ENCODE data around the gene KCNK16.

The KCNK16 gene

GRCh38 chr6:39274471-39274870, 48.0 kb downstream of the KCNK16 start:
- H3K4me3 ChIP-seq (ENCODE audit: low read depth, low read length): no peak overlapping the region
- no peak for DNase-seq (ENCODE audit: low read depth)
- TF ChIP-seq, protein P1, sequence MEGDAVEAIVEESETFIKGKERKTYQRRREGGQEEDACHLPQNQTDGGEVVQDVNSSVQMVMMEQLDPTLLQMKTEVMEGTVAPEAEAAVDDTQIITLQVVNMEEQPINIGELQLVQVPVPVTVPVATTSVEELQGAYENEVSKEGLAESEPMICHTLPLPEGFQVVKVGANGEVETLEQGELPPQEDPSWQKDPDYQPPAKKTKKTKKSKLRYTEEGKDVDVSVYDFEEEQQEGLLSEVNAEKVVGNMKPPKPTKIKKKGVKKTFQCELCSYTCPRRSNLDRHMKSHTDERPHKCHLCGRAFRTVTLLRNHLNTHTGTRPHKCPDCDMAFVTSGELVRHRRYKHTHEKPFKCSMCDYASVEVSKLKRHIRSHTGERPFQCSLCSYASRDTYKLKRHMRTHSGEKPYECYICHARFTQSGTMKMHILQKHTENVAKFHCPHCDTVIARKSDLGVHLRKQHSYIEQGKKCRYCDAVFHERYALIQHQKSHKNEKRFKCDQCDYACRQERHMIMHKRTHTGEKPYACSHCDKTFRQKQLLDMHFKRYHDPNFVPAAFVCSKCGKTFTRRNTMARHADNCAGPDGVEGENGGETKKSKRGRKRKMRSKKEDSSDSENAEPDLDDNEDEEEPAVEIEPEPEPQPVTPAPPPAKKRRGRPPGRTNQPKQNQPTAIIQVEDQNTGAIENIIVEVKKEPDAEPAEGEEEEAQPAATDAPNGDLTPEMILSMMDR (IDR thresholded peaks at IDR 0.05; ENCODE audit: insufficient read depth, low read depth, low read length, missing control alignments): no peak

DNA sequence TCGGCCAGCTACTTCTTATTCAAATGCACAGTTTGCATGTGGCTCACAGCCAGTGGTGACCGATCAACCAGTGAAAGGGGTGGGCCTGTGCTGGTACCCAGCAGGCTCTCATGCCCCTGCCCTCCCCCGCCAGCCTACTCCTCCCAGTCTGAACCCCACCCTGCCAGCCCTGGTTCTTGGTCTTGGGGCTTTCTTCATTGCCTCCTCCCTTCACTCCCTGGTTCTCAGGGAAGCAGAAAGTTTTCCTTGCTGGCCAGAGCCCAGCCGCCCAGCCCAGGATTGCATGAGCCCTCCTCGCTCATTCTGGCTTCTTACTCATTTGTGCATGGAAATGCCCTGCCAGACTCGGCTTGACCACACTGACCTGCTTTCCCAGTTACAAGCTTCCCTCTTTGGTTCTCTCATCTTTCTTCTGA, 49.1 kb downstream of the KCNK16 start:
- TF ChIP-seq, protein P1 (IDR thresholded peaks at IDR 0.05; ENCODE audit: insufficient read depth, low read depth, low read length, missing control alignments): no peak
- H3K4me3 ChIP-seq (ENCODE audit: low read depth, low read length): no peak overlapping the region
- DNase-seq (ENCODE audit: low read depth): no peak

DNA sequence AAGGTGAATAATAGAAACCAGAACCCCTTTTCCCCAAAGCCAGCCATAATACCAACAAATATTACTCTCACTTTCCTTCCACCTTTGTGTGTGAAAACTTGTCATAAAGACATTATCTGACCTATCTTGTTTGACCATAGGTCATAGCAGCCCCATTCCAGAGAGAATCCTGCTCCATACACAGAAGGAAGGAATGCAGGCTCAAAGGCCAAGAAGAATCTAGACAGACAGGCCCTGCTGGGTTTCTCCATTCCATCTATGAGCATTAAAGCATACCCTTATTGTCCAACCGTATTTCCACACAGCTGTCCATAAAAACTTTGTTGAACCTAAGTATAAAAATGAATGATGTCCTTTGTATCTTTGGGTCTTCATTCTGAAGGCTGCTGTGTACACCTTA, 52.5 kb downstream of the KCNK16 start:
- DNase-seq (ENCODE audit: low read depth): no peak
- TF ChIP-seq, protein P1 (IDR thresholded peaks at IDR 0.05; ENCODE audit: insufficient read depth, low read depth, low read length, missing control alignments): no peak
- no peak overlapping the region for H3K4me3 ChIP-seq (ENCODE audit: low read depth, low read length)

DNA sequence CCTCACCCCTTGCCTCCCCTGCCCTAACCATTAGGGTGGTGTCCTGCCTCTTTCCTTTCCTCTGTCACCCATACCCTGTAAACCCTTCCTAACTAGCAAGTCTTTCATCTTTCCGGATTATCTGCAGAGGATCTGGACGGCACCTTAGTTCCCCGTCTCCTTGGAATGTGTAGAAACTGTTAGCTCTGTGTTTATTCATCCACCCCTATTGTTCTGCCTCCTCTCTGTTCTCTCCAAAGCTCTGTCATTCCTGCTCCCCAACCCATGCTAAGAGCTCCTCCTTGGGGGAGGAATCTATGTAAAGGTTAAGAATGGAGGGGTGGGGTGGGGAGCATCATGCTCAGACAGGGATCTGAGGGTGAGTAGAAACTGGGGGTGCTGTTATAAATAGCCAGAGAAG, 53.8 kb downstream of the KCNK16 start:
- DNase-seq (ENCODE audit: low read depth): no peak
- TF ChIP-seq, protein P1 (IDR thresholded peaks at IDR 0.05; ENCODE audit: insufficient read depth, low read depth, low read length, missing control alignments): no peak
- H3K4me3 ChIP-seq (ENCODE audit: low read depth, low read length): no peak overlapping the region

GRCh38 chr6:39268171-39268570, 54.3 kb downstream of the KCNK16 start:
- TF ChIP-seq, protein P1 (IDR thresholded peaks at IDR 0.05; ENCODE audit: insufficient read depth, low read depth, low read length, missing control alignments): no peak
- no peak for DNase-seq (ENCODE audit: low read depth)
- no peak overlapping the region for H3K4me3 ChIP-seq (ENCODE audit: low read depth, low read length)

GRCh38 chr6:39266782-39267355, 55.6 kb downstream of the KCNK16 start:
- no peak overlapping the region for H3K4me3 ChIP-seq (ENCODE audit: low read depth, low read length)
- TF ChIP-seq, protein P1 (IDR thresholded peaks at IDR 0.05; ENCODE audit: insufficient read depth, low read depth, low read length, missing control alignments): no peak
- no peak for DNase-seq (ENCODE audit: low read depth)

DNA sequence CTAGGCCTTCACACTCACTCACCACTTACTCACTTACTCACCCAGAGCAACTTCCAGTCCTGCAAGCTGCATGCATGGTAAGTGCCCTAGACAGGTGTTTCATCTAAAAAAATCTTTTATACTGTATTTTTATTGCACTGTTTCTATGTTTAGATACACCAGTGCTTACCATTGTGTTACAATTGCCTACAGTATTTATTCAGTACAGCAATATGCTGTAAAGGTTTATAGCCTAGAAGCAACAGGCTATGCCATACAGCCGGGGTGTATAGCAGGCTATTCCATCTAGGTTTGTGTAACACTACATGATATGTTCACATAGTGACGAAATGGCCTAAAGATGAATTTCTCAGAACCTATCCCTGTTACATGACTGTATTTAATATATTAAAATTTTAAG, 56.1 kb downstream of the KCNK16 start:
- DNase-seq (ENCODE audit: low read depth): no peak
- TF ChIP-seq, protein P1 (IDR thresholded peaks at IDR 0.05; ENCODE audit: insufficient read depth, low read depth, low read length, missing control alignments): no peak
- no peak overlapping the region for H3K4me3 ChIP-seq (ENCODE audit: low read depth, low read length)
